Ovary (tissue), 9 donors: ENCODE data around the gene CARM1. TPM values are rescaled to one million over a fixed set of nuclear protein-coding genes. Genes with fewer than 3 reads are reported as not detected.

Source experiments
- DNase-seq, 5 donors: peaks; one replicate each; pipeline ENCODE4 v3.0.0-alpha.2; 2019 to 2020
- H3K27ac ChIP-seq, 2 donors: fragments of 200-600 bp; one replicate each; pipeline versions ENCODE4 v1.5.1 to v1.8.0; 2019 to 2022
- H3K27me3 ChIP-seq: fragments of 200-600 bp; one replicate; pipeline ENCODE4 v1.8.0; 2022
- H3K36me3 ChIP-seq: fragments of 200-600 bp; sonication (generic); one replicate; pipeline ENCODE4 v1.5.1; 2019
- H3K4me1 ChIP-seq: one replicate; pipeline ENCODE4 v1.8.1; 2013; ENCODE audit warnings: mild to moderate bottlenecking, moderate library complexity; ENCODE audit not compliant: insufficient read depth
- H3K4me3 ChIP-seq: fragments of 200-600 bp; sonication (generic); one replicate; pipeline ENCODE4 v1.5.1; 2017
- H3K9me3 ChIP-seq, 2 donors: fragments of 200-600 bp in 1 of 2; sonication (generic) in 1 of 2; one replicate each; pipeline versions ENCODE4 v1.5.1 to v1.8.1; 2013 to 2019; ENCODE audit warnings: mild to moderate bottlenecking in 1 of 2, moderate library complexity in 1 of 2
- EP300 ChIP-seq: sonication (generic); formaldehyde crosslinking; IDR thresholded peaks from one replicate; pipeline ENCODE4 v1.6.1; 2017; ENCODE audit warnings: antibody characterized with exemption
- POLR2A ChIP-seq: fragments of 450-650 bp; IDR thresholded peaks from one replicate; pipeline ENCODE4 v1.6.1; 2017; ENCODE audit warnings: antibody characterized with exemption, mild to moderate bottlenecking, moderate library complexity
- WGBS, 3 donors: extraction: QIAGEN DNeasy Blood & Tissue Kit in 1 of 3; methylation state at CpG; one replicate each; pipeline versions ENCODE4 v1.1.5 to v1.1.7; 2013 to 2017; 5-methylcytosine and 5-hydroxymethylcytosine counted together
- intact Hi-C, 4 donors: fragments of 100-400 bp; cut with DNase I; formaldehyde crosslinking; loops; one replicate each; pipeline versions ENCODE4 v1.11.0 to v1.15.1; 2022 to 2023
- polyA plus RNA-seq, 2 donors: library from polyadenylated mRNA; stranded (reverse); fragments of 200-250 nt in 1 of 2; fragments of 350-450 nt in 1 of 2; fragmentation: Illumina TruSeq in 1 of 2; extraction: RNeasy Lipid Tissue Mini Kit (QIAGEN cat#74804) in 1 of 2; gene quantifications; one replicate each; pipeline ENCODE4 v1.2.3, GENCODE V29; 2013 to 2014
- total RNA-seq, 7 donors: library from RNA; depleted of rRNA in 2 of 7; stranded (reverse); fragments of >200 nt in 2 of 7; fragmentation: NEBNext Ultra II Directional in 3 of 7; extraction: Animal tissue kit (Norgen Biotek cat#: 25700) in 3 of 7; gene quantifications; one replicate each; pipeline versions ENCODE4 v1.1.0 to v1.2.4, GENCODE V29; 2016 to 2023
- TF ChIP-seq, protein P1 (sequence below), 3 donors: fragments of 450-650 bp in 2 of 3; fragments of 200-600 bp in 1 of 3; IDR thresholded peaks; one replicate each; pipeline versions ENCODE4 v1.5.1 to v1.8.0; 2016 to 2022; ENCODE audit warnings: antibody characterized with exemption in 3 of 3, mild to moderate bottlenecking in 1 of 3
- donor health status: DM: no; HTN: no; CAD: no; lungs with moderate emphysema.
- donor health status: DM: no; HTN: no; CAD: no.
- donor health status: Bipolar disorder and iron deficiency.
- donor health status: DM: yes; HTN: yes; CAD: no.
- donor health status: DM: no; HTN: no; CAD: no.
- donor health status: DM: yes; HTN: yes; CAD: no.

CARM1 gene
- total and polyA plus RNA-seq, 9 donors, result 10.1 to 42.1 (median 38.1) TPM

DNA sequence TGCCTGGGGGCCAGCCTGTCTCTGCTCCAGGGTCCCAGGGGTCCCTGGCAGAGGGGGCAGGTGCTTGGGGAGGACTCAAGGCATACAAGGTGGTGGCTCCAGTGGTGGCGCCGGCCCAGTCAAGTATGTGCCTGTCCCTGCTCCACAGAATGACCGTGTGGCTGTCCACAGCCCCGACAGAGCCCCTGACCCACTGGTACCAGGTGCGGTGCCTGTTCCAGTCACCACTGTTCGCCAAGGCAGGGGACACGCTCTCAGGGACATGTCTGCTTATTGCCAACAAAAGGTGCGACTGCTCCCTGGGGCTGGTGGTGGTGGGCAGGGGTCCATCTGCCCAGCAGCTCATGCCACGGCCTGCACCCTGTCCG, 48.9 kb downstream of the CARM1 start:
- Histone ChIP-seq H3K4me1 (no peaks in the 10 kb centered on the region), H3K27me3 (no peaks in the 10 kb centered on the region), H3K4me3 (no peak overlapping the region), H3K36me3 (no peaks in the 10 kb centered on the region), H3K27ac (no peak overlapping the region), H3K9me3 (no peaks in the 10 kb centered on the region)
- DNase-seq, result no peak
- 87 to 91% (median 89%) methylated on average over 8 to 10 of the region's 10 CpGs for WGBS, 3 donors
- intact Hi-C loops, result loop anchor here in 1 of 4 donors (10.0 kb wide), 1 partner anchor 45 kb away; the partner anchor contains the start of gene CARM1
- TF ChIP-seq POLR2A (no peak), EP300 (no peak)
- TF ChIP-seq, protein P1, sequence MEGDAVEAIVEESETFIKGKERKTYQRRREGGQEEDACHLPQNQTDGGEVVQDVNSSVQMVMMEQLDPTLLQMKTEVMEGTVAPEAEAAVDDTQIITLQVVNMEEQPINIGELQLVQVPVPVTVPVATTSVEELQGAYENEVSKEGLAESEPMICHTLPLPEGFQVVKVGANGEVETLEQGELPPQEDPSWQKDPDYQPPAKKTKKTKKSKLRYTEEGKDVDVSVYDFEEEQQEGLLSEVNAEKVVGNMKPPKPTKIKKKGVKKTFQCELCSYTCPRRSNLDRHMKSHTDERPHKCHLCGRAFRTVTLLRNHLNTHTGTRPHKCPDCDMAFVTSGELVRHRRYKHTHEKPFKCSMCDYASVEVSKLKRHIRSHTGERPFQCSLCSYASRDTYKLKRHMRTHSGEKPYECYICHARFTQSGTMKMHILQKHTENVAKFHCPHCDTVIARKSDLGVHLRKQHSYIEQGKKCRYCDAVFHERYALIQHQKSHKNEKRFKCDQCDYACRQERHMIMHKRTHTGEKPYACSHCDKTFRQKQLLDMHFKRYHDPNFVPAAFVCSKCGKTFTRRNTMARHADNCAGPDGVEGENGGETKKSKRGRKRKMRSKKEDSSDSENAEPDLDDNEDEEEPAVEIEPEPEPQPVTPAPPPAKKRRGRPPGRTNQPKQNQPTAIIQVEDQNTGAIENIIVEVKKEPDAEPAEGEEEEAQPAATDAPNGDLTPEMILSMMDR (IDR thresholded peaks at IDR 0.05), result no peak

- WGBS, 3 donors, result 75 to 78% (median 76%) methylated on average over 14 to 16 of the region's 16 CpGs
- no peak overlapping the region for H3K27ac ChIP-seq
- H3K27me3 ChIP-seq, result no peaks in the 10 kb centered on the region
- no peak for DNase-seq
- no peaks in the 10 kb centered on the region for H3K9me3 ChIP-seq
- peaks cover 2% of the 10 kb centered on the region for H3K4me1 ChIP-seq
- intact Hi-C loops, result loop anchor here in 1 of 4 donors (10.0 kb wide), 1 partner anchor 46 kb away; the partner anchor contains the start of gene CARM1
- H3K4me3 ChIP-seq, result no peak overlapping the region
- no peaks in the 10 kb centered on the region for H3K36me3 ChIP-seq
- TF ChIP-seq, protein P1 (IDR thresholded peaks at IDR 0.05), result no peak
- TF ChIP-seq EP300 (no peak), POLR2A (no peak)
Measured at GRCh38 chr19:10920781-10921180, 49.4 kb downstream of the CARM1 start.

- Histone ChIP-seq H3K4me1 (peaks cover 2% of the 10 kb centered on the region), H3K36me3 (no peaks in the 10 kb centered on the region), H3K4me3 (no peak overlapping the region), H3K27ac (no peak overlapping the region), H3K9me3 (no peaks in the 10 kb centered on the region), H3K27me3 (no peaks in the 10 kb centered on the region)
- DNase-seq, result no peak
- 80 to 82% (median 80%) methylated on average over 41 to 43 of the region's 43 CpGs for WGBS, 3 donors
- intact Hi-C loops, result loop anchor here in 1 of 4 donors (10.0 kb wide), 1 partner anchor 47 kb away; the partner anchor contains the start of gene CARM1
- no peak for TF ChIP-seq EP300
- TF ChIP-seq, protein P1 (IDR thresholded peaks at IDR 0.05), result no peak
- no peak for TF ChIP-seq POLR2A
Measured at GRCh38 chr19:10921199-10921909, 50.0 kb downstream of the CARM1 start.

- Histone ChIP-seq H3K27me3 (no peaks in the 10 kb centered on the region), H3K36me3 (no peaks in the 10 kb centered on the region), H3K9me3 (no peaks in the 10 kb centered on the region), H3K27ac (no peak overlapping the region), H3K4me1 (peaks cover 2% of the 10 kb centered on the region), H3K4me3 (no peak overlapping the region)
- TF ChIP-seq POLR2A, result no peak
- TF ChIP-seq, protein P1 (IDR thresholded peaks at IDR 0.05), result no peak
- no peak for DNase-seq
- WGBS, 3 donors, result 70 to 75% (median 70%) methylated on average over 33 of the region's 33 CpGs
- intact Hi-C loops, result loop anchor here in 1 of 4 donors (10.0 kb wide), 1 partner anchor 47 kb away; the partner anchor contains the start of gene CARM1
Measured at GRCh38 chr19:10921910-10922637, 50.7 kb downstream of the CARM1 start.
